Panc1 (cell line): ENCODE measurements around the gene SPAG4. TPM values are rescaled to one million over a fixed set of nuclear protein-coding genes. Genes with fewer than 3 reads are reported as not detected.

Experiments
- ATAC-seq: fragments of 200-7000 bp; cut with Tn5 transposase; 2 replicates; pipeline ENCODE4 v1.9.1; 2020; ENCODE audit warnings: mild to moderate bottlenecking, moderate library complexity
- BruUV-seq: library from RNA; stranded (reverse); fragments of 400-500 nt; replicated peaks from 2 replicates; lab custom pipeline; 2021; lab: Mats Ljungman, UMichigan
- CTCF ChIA-PET: fragments of 300-600 bp; sonication (Branson Sonifier 250); formaldehyde crosslinking; loops from one replicate; lab custom pipeline; 2022; ENCODE audit warnings: antibody characterized with exemption; lab: Charles Lee
- POLR2A ChIA-PET: fragments of 300-600 bp; sonication (Branson Sonifier 250); formaldehyde crosslinking; loops from one replicate; lab custom pipeline; 2022; ENCODE audit warnings: antibody characterized with exemption; lab: Charles Lee
- DNase-seq: peaks from one replicate; pipeline ENCODE4 v3.0.0-alpha.2; 2010; ENCODE audit warnings: low read depth, low spot score
- H3K27ac ChIP-seq: 2 replicates; pipeline ENCODE4 v1.5.1; 2011; ENCODE audit warnings: mild to moderate bottlenecking, low read length, inconsistent platforms
- H3K27me3 ChIP-seq: fragments of 200-500 bp; sonication (Bioruptor generic); 2 replicates; pipeline ENCODE4 v1.6.0; 2014; ENCODE audit warnings: low read length, inconsistent platforms; ENCODE audit not compliant: control insufficient read depth, insufficient read depth
- H3K36me3 ChIP-seq: fragments of 200-500 bp; sonication (Bioruptor generic); 2 replicates; pipeline ENCODE4 v1.5.1; 2014; ENCODE audit warnings: inconsistent platforms, mild to moderate bottlenecking, low read length, moderate library complexity; ENCODE audit not compliant: control insufficient read depth, insufficient read depth
- H3K4me1 ChIP-seq: 2 replicates; pipeline ENCODE4 v1.5.1; 2011; ENCODE audit warnings: inconsistent platforms, mild to moderate bottlenecking, low read length, moderate library complexity; ENCODE audit not compliant: control insufficient read depth, insufficient read depth
- H3K4me3 ChIP-seq, 2 experiments: 2 replicates each; pipeline ENCODE4 v1.5.1; 2011 to 2012; ENCODE audit warnings: low read depth in 2 of 2, low read length in 2 of 2, mild to moderate bottlenecking in 2 of 2, inconsistent platforms in 1 of 2, moderate library complexity in 1 of 2
- H3K9me3 ChIP-seq: fragments of 200-500 bp; sonication (Bioruptor generic); 2 replicates; pipeline ENCODE4 v1.5.1; 2014; ENCODE audit warnings: low read depth, mild to moderate bottlenecking, inconsistent platforms, low read length, moderate library complexity; ENCODE audit not compliant: control insufficient read depth, insufficient read depth
- POLR2AphosphoS5 ChIP-seq: IDR thresholded peaks from 2 replicates; pipeline ENCODE4 v1.6.1; 2012; ENCODE audit warnings: mild to moderate bottlenecking, low read depth, low read length, moderate library complexity
- SIN3A ChIP-seq: IDR thresholded peaks from 2 replicates; pipeline ENCODE4 v1.6.1; 2012; ENCODE audit warnings: low read depth, mild to moderate bottlenecking, low read length, moderate library complexity, borderline replicate concordance; ENCODE audit not compliant: insufficient read depth
- TCF7L2 ChIP-seq: IDR thresholded peaks from 2 replicates; pipeline ENCODE4 v1.6.1; 2011; ENCODE audit warnings: mild to moderate bottlenecking, low read depth, low read length, inconsistent platforms
- in situ Hi-C: cut with HindIII; loops from 2 replicates; pipeline ENCODE4 v1.10.0; 2016; ENCODE audit warnings: low sequenced_read_pairs, low pct_unique_long_range_greater_than_20kb
- intact Hi-C: fragments of 100-400 bp; cut with micrococcal nuclease; formaldehyde crosslinking; loops from one replicate; pipeline ENCODE4 v1.10.0; 2022; ENCODE audit not compliant: unreplicated experiment
- total RNA-seq: library from RNA; stranded (reverse); gene quantifications from one replicate; pipeline ENCODE4 v1.2.1, GENCODE V29; 2021; ENCODE audit not compliant: unreplicated experiment
- TF ChIP-seq, protein P1 (sequence below): fragments of 450-650 bp; IDR thresholded peaks from 2 replicates; pipeline ENCODE4 v1.5.1; 2017; ENCODE audit warnings: mild to moderate bottlenecking
- TF ChIP-seq, protein P2 (sequence below), 2 experiments: IDR thresholded peaks; 2 replicates each; pipeline ENCODE4 v1.6.1; 2011 to 2012; ENCODE audit warnings: low read depth in 2 of 2, control low read depth in 1 of 2, low read length in 1 of 2, mild to moderate bottlenecking in 1 of 2, moderate library complexity in 1 of 2; ENCODE audit not compliant: insufficient read depth in 1 of 2

SPAG4 gene
- total RNA-seq, 1 experiment from 2014 or later, result 17.6 TPM

- no peak for ATAC-seq
- Histone ChIP-seq H3K27me3 (no peaks in the 10 kb centered on the region), H3K4me1 (no peaks in the 10 kb centered on the region), H3K36me3 (peaks cover 8% of the 10 kb centered on the region), H3K27ac (no peak overlapping the region), H3K9me3 (no peaks in the 10 kb centered on the region), H3K4me3 (no peak overlapping the region)
- TF ChIP-seq POLR2AphosphoS5, result no peak
- TF ChIP-seq, protein P1, sequence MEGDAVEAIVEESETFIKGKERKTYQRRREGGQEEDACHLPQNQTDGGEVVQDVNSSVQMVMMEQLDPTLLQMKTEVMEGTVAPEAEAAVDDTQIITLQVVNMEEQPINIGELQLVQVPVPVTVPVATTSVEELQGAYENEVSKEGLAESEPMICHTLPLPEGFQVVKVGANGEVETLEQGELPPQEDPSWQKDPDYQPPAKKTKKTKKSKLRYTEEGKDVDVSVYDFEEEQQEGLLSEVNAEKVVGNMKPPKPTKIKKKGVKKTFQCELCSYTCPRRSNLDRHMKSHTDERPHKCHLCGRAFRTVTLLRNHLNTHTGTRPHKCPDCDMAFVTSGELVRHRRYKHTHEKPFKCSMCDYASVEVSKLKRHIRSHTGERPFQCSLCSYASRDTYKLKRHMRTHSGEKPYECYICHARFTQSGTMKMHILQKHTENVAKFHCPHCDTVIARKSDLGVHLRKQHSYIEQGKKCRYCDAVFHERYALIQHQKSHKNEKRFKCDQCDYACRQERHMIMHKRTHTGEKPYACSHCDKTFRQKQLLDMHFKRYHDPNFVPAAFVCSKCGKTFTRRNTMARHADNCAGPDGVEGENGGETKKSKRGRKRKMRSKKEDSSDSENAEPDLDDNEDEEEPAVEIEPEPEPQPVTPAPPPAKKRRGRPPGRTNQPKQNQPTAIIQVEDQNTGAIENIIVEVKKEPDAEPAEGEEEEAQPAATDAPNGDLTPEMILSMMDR, result no peak
- no peak for DNase-seq
- POLR2A ChIA-PET, result interaction anchor here (1.1 kb wide), 1 partner anchor 10 kb away, joined by 3 read pairs; no protein-coding TSS in a partner anchor
- BruUV-seq, result no TSS peak
- intact Hi-C loops (no loop called here), in situ Hi-C loops (no loop called here)
- CTCF ChIA-PET, result no interaction called here
These were observed 15.0 kb downstream of the SPAG4 start for GRCh38 chr20:35630636-35631035.

DNA sequence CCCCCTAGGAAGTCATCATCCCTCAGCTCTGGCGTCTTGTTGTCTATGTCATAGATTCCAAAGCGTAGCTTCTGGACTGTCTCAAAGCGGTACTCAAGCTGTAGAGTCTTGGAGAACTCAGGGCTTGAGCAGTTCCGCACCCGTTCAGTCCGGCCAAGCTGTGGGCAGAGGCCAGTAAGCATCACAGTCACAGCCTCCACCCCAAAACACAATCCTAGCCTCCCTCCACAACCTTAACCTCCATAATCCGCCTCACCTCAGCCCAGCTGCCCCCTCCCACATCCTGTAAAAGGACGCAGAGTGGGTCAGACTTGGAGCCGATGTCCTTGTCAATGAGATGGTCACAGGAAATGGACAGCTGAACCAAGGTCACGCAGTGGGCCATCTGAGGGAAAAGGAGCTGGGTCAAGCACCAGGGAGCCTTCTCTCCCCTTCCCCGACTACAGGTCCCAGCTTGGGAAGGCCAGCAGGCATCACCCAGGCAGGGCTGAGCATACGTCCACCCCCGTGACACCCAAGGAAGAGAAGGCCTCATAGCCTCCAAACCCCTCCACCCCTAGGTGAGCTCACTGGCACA, 17.0 kb downstream of the SPAG4 start:
- in situ Hi-C loops, result no loop called here
- TF ChIP-seq TCF7L2 (no peak), POLR2AphosphoS5 (no peak), SIN3A (no peak)
- TF ChIP-seq, protein P1, result no peak
- TF ChIP-seq, protein P2, sequence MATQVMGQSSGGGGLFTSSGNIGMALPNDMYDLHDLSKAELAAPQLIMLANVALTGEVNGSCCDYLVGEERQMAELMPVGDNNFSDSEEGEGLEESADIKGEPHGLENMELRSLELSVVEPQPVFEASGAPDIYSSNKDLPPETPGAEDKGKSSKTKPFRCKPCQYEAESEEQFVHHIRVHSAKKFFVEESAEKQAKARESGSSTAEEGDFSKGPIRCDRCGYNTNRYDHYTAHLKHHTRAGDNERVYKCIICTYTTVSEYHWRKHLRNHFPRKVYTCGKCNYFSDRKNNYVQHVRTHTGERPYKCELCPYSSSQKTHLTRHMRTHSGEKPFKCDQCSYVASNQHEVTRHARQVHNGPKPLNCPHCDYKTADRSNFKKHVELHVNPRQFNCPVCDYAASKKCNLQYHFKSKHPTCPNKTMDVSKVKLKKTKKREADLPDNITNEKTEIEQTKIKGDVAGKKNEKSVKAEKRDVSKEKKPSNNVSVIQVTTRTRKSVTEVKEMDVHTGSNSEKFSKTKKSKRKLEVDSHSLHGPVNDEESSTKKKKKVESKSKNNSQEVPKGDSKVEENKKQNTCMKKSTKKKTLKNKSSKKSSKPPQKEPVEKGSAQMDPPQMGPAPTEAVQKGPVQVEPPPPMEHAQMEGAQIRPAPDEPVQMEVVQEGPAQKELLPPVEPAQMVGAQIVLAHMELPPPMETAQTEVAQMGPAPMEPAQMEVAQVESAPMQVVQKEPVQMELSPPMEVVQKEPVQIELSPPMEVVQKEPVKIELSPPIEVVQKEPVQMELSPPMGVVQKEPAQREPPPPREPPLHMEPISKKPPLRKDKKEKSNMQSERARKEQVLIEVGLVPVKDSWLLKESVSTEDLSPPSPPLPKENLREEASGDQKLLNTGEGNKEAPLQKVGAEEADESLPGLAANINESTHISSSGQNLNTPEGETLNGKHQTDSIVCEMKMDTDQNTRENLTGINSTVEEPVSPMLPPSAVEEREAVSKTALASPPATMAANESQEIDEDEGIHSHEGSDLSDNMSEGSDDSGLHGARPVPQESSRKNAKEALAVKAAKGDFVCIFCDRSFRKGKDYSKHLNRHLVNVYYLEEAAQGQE (IDR thresholded peaks at IDR 0.05; ENCODE audit: insufficient read depth in 1 of 2, low read depth in 2 of 2, low read length in 1 of 2), result no peak
- Histone ChIP-seq H3K9me3 (no peaks in the 10 kb centered on the region), H3K4me3 (no peak overlapping the region), H3K27me3 (no peaks in the 10 kb centered on the region), H3K27ac (no peak overlapping the region), H3K4me1 (no peaks in the 10 kb centered on the region), H3K36me3 (peaks cover 8% of the 10 kb centered on the region)
- DNase-seq (no peak), ATAC-seq (no peak)
- intact Hi-C loops, result no loop called here
- ChIA-PET CTCF (no interaction called here), POLR2A (no interaction called here)
- BruUV-seq, result no TSS peak
